PC-3 (cell line): ENCODE data around the gene CCDC192.

Source experiments
- EZH2 ChIP-seq: fragments of 300-600 bp; sonication (generic); IDR thresholded peaks from one replicate; pipeline ENCODE4 v1.6.1; 2017; ENCODE audit warnings: antibody characterized with exemption, mild to moderate bottlenecking, low read length; ENCODE audit not compliant: unreplicated experiment
- EZH2phosphoT487 ChIP-seq: fragments of 300-600 bp; sonication (generic); IDR thresholded peaks from 2 replicates; pipeline ENCODE4 v1.6.1; 2018; ENCODE audit warnings: mild to moderate bottlenecking, antibody characterized with exemption, low read length, borderline replicate concordance
- TF ChIP-seq, protein P1 (sequence below): fragments of 300-600 bp; sonication (generic); conservative IDR thresholded peaks from 2 replicates; pipeline ENCODE4 v1.5.1; 2017; ENCODE audit warnings: antibody characterized with exemption, low read depth, mild to moderate bottlenecking, low read length

DNA sequence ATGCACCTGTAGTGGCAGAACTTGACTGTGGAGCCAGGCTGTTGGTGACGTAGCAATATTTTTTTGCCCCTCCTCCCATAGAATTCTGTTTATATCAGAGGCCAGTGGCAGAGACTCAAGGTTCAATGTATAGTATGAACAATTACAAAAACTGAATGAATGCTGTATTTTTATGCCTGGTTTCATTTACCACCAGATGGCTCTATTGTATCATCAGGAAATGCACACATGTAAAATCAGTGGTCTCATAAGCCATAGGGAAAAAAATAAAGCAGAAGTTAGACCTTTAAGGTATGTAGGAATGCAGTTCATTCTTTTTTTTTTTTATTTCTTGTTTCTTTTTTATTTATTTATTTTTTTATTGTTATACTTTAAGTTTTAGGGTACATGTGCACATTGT is 43.6 kb downstream of the CCDC192 start:
- TF ChIP-seq, protein P1, sequence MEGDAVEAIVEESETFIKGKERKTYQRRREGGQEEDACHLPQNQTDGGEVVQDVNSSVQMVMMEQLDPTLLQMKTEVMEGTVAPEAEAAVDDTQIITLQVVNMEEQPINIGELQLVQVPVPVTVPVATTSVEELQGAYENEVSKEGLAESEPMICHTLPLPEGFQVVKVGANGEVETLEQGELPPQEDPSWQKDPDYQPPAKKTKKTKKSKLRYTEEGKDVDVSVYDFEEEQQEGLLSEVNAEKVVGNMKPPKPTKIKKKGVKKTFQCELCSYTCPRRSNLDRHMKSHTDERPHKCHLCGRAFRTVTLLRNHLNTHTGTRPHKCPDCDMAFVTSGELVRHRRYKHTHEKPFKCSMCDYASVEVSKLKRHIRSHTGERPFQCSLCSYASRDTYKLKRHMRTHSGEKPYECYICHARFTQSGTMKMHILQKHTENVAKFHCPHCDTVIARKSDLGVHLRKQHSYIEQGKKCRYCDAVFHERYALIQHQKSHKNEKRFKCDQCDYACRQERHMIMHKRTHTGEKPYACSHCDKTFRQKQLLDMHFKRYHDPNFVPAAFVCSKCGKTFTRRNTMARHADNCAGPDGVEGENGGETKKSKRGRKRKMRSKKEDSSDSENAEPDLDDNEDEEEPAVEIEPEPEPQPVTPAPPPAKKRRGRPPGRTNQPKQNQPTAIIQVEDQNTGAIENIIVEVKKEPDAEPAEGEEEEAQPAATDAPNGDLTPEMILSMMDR: peak; percentile 81
- TF ChIP-seq EZH2: no peak
- TF ChIP-seq EZH2phosphoT487: no peak
